ENCODE results near the gene SNX8.

DNA sequence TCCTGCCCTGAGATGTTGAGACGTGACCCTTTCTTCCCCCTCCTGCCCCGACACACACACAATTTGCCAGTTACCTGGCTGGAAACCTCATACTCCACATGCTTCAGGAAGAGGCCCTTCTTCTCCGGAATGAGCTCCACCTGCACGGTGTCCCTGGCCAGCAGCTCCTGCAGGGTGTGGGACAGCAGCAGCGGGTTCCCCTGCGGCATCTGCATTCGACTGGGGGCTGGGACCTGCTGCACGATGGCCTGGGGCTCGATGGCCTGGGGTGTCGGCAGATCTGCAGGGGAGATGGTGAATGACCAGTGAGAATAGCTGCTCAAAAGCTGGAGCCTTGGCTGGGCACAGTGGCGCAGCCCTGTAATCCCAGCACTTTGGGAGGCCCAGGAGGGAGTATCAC, 36.2 kb downstream of the SNX8 start:
- TF ChIP-seq EZH2 (IDR thresholded peaks at IDR 0.05; ENCODE audit: insufficient read depth, poor library complexity, severe bottlenecking) (no peak), EZH2phosphoT487 (IDR thresholded peaks at IDR 0.05; ENCODE audit: insufficient read depth, low read depth) (no peak)
